GM23338 (cell line): ENCODE measurements around the gene ARID3A.
A peak's percentile ranks its signal among the peaks of the same experiment; 100 is the strongest.

Source experiments
- CTCF ChIP-seq, 2 experiments: fragments of 200-600 bp in 1 of 2; sonication (generic) in 1 of 2; conservative IDR thresholded peaks; 2 replicates each; pipeline versions ENCODE4 v1.5.1 to v1.6.1; 2016 to 2017; ENCODE audit warnings: antibody characterized with exemption in 2 of 2, low read depth in 2 of 2, mild to moderate bottlenecking in 2 of 2, moderate library complexity in 1 of 2
- EZH2 ChIP-seq: fragments of 200-600 bp; sonication (generic); IDR thresholded peaks from one replicate; pipeline ENCODE4 v1.8.0; 2017; ENCODE audit warnings: antibody characterized with exemption, mild to moderate bottlenecking, low read depth; ENCODE audit not compliant: unreplicated experiment
- POLR2AphosphoS5 ChIP-seq: IDR thresholded peaks from 2 replicates; pipeline ENCODE4 v1.6.1; 2016; ENCODE audit warnings: antibody characterized with exemption, low read depth
- STAT1 ChIP-seq: IDR thresholded peaks from one replicate; pipeline ENCODE4 v1.6.1; 2016; ENCODE audit warnings: antibody characterized with exemption; ENCODE audit not compliant: unreplicated experiment

DNA sequence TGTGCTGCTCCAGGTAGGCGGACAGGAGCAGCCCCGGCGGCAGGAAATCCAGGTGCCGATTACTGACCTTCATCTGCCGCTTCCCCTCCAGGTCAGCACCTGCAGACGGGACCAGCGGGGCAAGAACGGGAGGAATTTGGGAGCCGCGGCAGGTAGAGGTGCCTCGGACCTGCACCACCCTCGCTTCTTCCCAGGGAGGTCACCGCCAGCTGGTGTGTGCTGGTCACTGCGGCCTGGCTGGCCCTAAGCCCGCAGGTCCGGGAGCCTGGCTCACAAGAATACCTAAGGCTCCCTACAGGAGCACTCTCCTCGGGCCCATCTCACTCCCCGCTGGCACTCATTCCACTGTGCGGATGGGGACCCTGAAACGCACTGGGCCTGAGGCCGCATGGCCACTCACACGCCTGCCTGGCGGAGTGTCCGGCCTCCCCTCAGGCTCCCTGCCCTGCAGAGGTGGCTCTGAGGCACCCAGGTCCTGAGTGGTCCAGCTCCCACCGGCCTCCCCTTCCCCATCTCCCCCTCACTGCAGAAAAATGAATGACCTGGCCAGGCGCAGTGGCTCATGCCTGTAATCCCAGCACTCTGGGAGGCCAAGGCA, 28.3 kb upstream of the ARID3A start:
- TF ChIP-seq POLR2AphosphoS5, result no peak
- TF ChIP-seq CTCF (conservative IDR thresholded peaks at IDR 0.05; ENCODE audit: low read depth in 2 of 2), result 0 out of 4 replicates have a peak, but pooled peaks of 1 of the 2 experiments have one; percentile 21
- no peak for TF ChIP-seq EZH2
- no peak for TF ChIP-seq STAT1
